Stimulated activated CD8-positive, alpha-beta memory T cell treated with anti-CD3 and anti-CD28 coated beads, Interleukin-12 subunit alpha, Interleukin-12 subunit beta, amount 100 ng/mL, for 24 hours (primary cell): ENCODE data around the gene RAD51B.

Experiments used
- DNase-seq: peaks from one replicate; pipeline ENCODE4 v3.0.0-alpha.2; 2020; ENCODE audit errors: extremely low read depth

Gene RAD51B

DNA sequence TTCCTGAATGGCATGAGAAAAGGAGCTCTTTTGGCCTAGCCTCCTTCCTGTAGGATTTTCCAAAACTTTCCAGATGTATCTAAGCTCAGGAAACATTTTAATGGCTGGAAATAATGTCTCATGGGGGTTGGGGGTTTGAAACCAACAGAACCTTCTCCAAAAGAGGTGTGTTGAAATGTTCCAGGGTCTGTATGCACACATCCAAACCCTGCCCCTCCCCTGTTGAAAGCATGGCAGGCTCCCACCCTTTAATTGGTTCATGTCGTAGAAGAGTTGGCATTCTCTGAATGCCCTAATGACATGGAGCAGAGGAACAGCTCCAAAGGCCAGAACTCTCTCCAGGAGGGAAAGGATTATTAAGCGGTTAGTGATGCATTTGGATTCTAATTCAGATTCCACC lies 620.1 kb downstream of the RAD51B start:
- DNase-seq, result no peak

DNA sequence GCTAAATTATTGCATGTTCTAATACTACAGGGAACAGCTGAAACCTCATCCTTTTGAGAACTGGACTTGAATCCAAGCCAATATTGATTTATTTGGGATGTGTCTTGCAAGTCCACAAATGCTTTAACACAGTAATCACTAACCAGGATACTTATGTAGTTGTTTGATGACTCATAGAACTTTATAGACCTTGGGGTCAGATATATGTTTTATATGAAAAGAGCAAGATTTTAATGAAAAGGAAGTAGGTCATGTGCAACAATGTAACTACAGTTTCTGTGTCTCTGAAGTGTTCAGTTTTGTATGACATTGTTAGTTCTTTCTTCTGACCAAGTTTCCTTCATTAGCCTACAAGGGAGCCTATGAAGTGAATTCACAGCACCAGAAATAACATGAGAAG lies 621.2 kb downstream of the RAD51B start:
- DNase-seq, result no peak

- DNase-seq, result no peak
These were observed 622.0 kb downstream of the RAD51B start for GRCh38 chr14:68441542-68441941.

GRCh38 chr14:68442828-68443629 lies 623.5 kb downstream of the RAD51B start:
- no peak for DNase-seq

GRCh38 chr14:68444449-68445168 lies 625.0 kb downstream of the RAD51B start:
- DNase-seq, result no peak

GRCh38 chr14:68446243-68447040 lies 626.9 kb downstream of the RAD51B start:
- DNase-seq, result no peak

DNA sequence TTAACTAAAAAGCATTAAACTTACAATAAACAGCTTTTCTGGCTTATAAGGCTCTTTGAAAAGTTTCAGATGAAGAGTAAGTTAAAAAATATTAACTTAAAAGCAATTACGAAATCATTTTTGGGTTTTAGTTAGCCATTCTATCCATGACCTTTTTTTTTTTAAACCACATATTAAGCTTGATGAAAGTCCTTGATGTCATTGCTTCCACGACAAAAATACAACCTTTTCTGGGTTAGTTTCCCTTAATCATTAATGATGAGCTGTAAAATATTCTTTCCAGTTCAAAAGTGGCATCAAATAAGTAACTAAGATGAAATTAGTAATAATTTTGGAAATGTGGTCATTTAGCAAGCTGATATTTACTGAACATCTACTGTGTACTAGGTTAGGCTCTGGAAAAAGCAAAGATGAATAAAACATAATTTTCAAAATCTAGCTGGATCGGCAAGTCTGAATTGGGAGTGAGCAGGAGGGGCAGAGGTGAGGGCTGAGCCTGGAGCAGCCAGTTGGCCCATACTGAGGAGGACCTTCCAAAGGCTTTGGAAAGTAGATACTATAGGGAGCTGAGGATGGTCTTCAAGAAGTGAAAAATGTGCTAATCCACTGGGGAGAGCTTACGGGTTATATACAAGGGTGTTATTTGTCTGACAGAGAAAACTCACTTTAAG lies 628.1 kb downstream of the RAD51B start:
- no peak for DNase-seq

DNA sequence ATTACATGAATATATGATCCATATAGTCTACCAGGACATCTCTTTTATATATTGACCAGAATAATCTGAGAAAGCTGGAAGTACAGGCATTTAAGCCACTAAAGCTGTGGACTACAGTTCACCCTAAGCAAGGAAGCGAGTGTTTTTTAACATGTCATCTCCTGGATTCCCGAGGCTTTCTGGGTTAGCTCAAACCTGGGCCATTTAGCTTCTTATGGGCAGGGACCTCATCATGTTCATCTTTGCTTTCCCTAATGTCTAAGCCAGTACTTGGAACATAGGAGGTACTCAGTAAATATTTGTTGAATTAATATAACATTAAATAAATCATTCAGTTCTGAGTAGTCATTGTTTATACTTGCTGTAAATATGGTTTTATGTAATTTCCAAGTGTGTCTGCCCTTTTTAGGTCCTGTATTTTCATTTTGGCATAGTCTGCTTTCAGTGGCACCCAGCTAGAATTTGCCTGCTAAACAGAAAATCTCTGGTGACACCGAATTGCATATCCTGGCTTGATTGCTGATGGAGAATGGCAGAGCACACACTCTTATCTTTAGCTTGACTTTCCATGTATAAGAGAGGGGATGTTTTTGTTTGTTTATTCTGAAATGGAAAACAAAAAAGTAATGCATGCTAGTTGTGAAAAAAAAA lies 628.8 kb downstream of the RAD51B start:
- no peak for DNase-seq

- DNase-seq, result no peak
These were observed 630.1 kb downstream of the RAD51B start for GRCh38 chr14:68449561-68450181.

DNA sequence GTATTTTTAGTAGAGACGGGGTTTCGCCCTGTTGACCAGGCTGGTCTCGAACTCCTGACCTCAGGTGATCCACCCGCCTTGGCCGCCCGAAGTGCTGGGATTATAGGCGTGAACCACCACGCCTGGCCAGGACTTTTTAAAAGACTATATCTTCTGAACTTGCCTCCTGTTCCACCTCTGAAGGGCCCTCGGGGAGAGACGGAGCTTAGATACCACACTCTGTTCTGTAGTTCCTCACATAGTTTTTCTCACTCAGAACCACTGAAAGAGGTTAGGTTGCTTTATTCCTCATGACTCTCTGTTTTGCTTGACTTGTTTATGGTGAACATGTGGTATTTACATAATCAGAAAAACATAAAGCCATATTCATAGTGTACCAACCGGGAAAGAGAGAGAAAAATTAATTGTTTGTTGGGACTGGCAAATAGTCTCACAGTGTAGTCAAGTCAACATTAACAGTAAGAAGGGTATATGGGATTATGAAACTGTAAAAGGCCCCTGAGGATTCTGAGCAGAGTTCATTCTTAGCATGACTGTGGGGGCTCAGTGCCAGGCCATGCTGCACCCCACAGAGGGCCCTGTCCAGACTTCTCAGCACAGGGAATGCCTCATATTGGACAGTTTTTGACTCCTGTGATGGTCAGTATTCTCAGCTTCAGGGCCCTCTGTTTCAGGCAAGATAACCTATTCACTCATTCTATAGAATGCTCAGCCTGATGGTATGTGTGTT lies 631.0 kb downstream of the RAD51B start:
- DNase-seq, result no peak

GRCh38 chr14:68451696-68452373 lies 632.3 kb downstream of the RAD51B start:
- DNase-seq, result no peak

GRCh38 chr14:68458253-68458652 lies 638.7 kb downstream of the RAD51B start:
- DNase-seq, result no peak

DNA sequence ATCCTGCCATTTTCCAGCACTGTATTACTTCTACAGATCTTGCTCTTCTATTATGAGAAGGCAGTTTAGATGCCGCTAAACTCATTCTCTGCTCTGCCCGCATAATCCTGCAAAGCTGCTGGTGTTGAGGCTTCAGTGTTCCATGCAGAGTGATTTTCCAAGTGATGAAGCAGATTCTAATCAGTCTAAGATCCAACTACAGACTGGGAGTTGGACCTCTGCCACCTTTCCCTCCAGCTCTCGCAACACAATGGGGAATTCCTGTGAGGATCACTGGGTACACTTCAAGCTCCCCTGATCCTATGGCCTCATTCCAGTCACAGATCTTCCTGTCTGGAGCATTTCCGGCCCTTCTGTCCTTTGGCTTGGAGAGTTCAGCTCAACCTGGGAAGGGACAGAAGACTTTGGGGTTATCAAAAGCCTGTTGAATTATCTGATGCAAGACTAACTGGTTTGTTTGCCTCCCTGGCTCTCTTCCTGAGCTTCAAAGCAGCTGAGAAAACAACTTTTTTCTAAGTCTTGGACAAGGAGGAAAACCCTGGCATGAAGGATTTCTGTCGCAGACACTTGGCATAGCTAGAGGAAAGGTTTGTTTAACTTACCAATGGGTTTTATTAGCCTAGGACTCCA lies 639.4 kb downstream of the RAD51B start:
- no peak for DNase-seq

- no peak for DNase-seq
These were observed 640.0 kb downstream of the RAD51B start for GRCh38 chr14:68459480-68460136.

DNA sequence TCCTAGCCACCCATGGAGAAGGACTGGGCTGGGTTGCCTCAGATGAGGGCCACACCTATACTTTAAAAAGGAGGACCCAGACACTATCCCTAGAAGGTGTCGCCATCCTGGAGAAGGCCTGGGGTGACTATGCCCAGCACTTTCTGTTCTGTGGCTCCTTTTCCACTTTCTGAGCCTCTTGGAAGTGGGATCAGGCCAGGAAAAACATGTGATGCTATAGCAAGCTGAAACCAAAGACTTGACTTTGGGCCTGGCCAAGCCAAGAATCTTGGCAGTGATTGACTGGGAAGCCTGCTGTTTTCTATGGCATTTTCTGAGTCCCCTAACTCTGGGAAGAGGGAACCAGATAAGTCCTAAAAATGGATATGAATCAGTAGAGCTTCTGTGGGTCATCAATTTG lies 641.0 kb downstream of the RAD51B start:
- no peak for DNase-seq

DNA sequence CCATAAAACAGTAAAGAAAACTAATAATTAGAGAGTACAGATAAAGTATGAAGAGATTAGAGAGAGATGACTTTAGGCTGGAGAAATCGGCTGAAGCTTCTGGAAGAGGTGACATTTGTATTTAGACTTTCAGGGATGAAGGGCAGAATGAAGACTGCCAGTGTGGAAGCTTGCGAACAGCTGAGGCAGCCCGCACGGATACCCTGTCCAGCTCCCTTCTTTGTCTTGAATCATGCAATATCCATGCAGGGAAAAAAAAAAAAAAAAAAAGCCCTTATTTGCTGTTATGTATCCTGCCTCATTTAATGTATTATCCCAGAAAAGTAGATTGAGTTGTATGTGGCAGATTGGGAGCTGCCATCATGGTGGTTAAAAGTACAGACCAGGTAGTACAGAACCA lies 641.5 kb downstream of the RAD51B start:
- DNase-seq, result no peak

DNA sequence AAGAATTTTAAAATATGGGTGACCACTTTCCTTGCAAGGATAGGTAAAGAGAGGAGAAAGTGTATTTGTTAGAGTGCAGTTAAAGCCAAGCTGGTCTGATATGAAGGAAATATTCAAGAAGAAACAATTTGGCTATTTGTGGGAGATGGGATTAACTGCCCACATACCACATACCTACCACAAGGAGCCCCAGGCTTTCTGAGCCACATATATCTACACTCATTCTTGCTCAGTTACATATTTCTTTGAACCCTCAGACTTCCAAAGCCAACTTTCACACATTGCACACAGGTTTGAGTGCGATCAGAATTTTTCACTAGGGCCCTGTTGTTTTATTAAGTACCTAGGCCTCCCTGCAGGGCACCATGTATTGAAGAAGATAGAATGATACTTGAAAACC lies 643.1 kb downstream of the RAD51B start:
- no peak for DNase-seq

DNA sequence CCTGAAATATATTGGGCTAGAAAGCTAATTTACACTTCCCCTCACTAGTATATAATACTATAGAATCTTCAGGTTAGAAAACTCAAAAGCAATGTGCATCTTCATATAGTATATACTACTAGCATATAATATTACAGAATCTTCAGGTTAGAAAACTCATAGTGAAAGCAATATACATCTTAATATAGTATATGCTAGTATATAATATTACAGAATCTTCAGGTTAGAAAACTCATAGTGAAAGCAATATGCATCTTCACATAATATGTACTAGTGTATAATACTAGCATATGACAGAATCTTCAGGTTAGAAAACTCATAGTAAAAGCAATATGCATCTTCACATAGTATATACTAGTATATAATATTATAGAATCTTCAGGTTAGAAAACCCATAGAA lies 643.7 kb downstream of the RAD51B start:
- DNase-seq, result no peak
